ENCODE data around the gene SLC17A3.

SLC17A3 gene

GRCh38 chr6:25889877-25890853 is 16.1 kb upstream of the SLC17A3 start:
- DNase-seq (ENCODE audit: low read depth in 2 of 2) = no peak

GRCh38 chr6:25888626-25889025 is 14.6 kb upstream of the SLC17A3 start:
- DNase-seq (ENCODE audit: low read depth in 2 of 2) = no peak

- no peak for DNase-seq (ENCODE audit: low read depth in 2 of 2)
Measured at GRCh38 chr6:25886066-25886465, 12.0 kb upstream of the SLC17A3 start.

GRCh38 chr6:25883991-25884390 is 9.9 kb upstream of the SLC17A3 start:
- DNase-seq (ENCODE audit: low read depth in 2 of 2) = no peak

- no peak for DNase-seq (ENCODE audit: low read depth in 2 of 2)
Measured at GRCh38 chr6:25883536-25883935, 9.5 kb upstream of the SLC17A3 start.

- peak; percentile 6 to 8 for DNase-seq (ENCODE audit: low read depth in 2 of 2)
Measured at GRCh38 chr6:25882051-25882496, 8.0 kb upstream of the SLC17A3 start.

- DNase-seq (ENCODE audit: low read depth in 2 of 2) = no peak
Measured at GRCh38 chr6:25880601-25881000, 6.6 kb upstream of the SLC17A3 start.

- DNase-seq (ENCODE audit: low read depth in 2 of 2) = no peak
Measured at GRCh38 chr6:25878721-25879322, 4.8 kb upstream of the SLC17A3 start.

GRCh38 chr6:25875926-25876602 is 2.0 kb upstream of the SLC17A3 start:
- no peak for DNase-seq (ENCODE audit: low read depth in 2 of 2)

- DNase-seq (ENCODE audit: low read depth in 2 of 2) = no peak
Measured at GRCh38 chr6:25875563-25875905, 1.5 kb upstream of the SLC17A3 start.

GRCh38 chr6:25874822-25875562 is 949 bp upstream of the SLC17A3 start:
- DNase-seq (ENCODE audit: low read depth in 2 of 2) = no peak

GRCh38 chr6:25872814-25873213 is 1.2 kb downstream of the SLC17A3 start:
- no peak for DNase-seq (ENCODE audit: low read depth in 2 of 2)

GRCh38 chr6:25869840-25870239 is 4.2 kb downstream of the SLC17A3 start:
- DNase-seq (ENCODE audit: low read depth in 2 of 2) = no peak

GRCh38 chr6:25868436-25869183 is 5.4 kb downstream of the SLC17A3 start:
- no peak for DNase-seq (ENCODE audit: low read depth in 2 of 2)

GRCh38 chr6:25866011-25866410 is 8.0 kb downstream of the SLC17A3 start:
- no peak for DNase-seq (ENCODE audit: low read depth in 2 of 2)

GRCh38 chr6:25863360-25863759 is 10.7 kb downstream of the SLC17A3 start:
- DNase-seq (ENCODE audit: low read depth in 2 of 2) = no peak

- DNase-seq (ENCODE audit: low read depth in 2 of 2) = no peak
Measured at GRCh38 chr6:25862199-25862598, 11.8 kb downstream of the SLC17A3 start.

GRCh38 chr6:25852756-25853155 is 21.3 kb downstream of the SLC17A3 start:
- DNase-seq (ENCODE audit: low read depth in 2 of 2) = no peak

- no peak for DNase-seq (ENCODE audit: low read depth in 2 of 2)
Measured at GRCh38 chr6:25851961-25852360, 22.1 kb downstream of the SLC17A3 start.

GRCh38 chr6:25844518-25844917 is 29.5 kb downstream of the SLC17A3 start:
- DNase-seq (ENCODE audit: low read depth in 2 of 2) = no peak

GRCh38 chr6:25842526-25842925 is 31.5 kb downstream of the SLC17A3 start:
- no peak for DNase-seq (ENCODE audit: low read depth in 2 of 2)

Data from activated CD4-positive, alpha-beta T cell treated with anti-CD3 and anti-CD28 coated beads for 24 hours (primary cell).